Measurements from ENCODE around the gene ITPR1. TPM values are rescaled to one million over a fixed set of nuclear protein-coding genes. Genes with fewer than 3 reads are reported as not detected.

Gene ITPR1
- total and polyA plus RNA-seq, 2 experiments from 2014 or later = 6.8 to 21.0 TPM

- Histone ChIP-seq H3K4me1 (ENCODE audit: insufficient read depth) (peaks cover 6% of the 10 kb centered on the region), H4K20me1 (replicated peaks; ENCODE audit: insufficient read depth) (no peaks in the 10 kb centered on the region), H3F3A (replicated peaks; ENCODE audit: low read depth) (no peaks in the 10 kb centered on the region), H3K79me2 (replicated peaks; ENCODE audit: insufficient read depth) (no peaks in the 10 kb centered on the region), H3K27me3 (ENCODE audit: insufficient read depth) (no peaks in the 10 kb centered on the region), H3K9me2 (ENCODE audit: insufficient read depth) (no peaks in the 10 kb centered on the region), H3K4me3 (no peak overlapping the region), H3K4me2 (no peak overlapping the region), H3K27ac (ENCODE audit: low read depth) (no peak overlapping the region), H3K36me3 (ENCODE audit: insufficient read depth) (no peaks in the 10 kb centered on the region), H2AFZ (no peak overlapping the region)
- Mint-ChIP-seq H3K4me1 (peaks cover 16% of the 10 kb centered on the region), H3K4me3 (no peak overlapping the region), H3K27ac (no peak overlapping the region), H3K36me3 (ENCODE audit: low read depth) (no peaks in the 10 kb centered on the region), H3K27me3 (ENCODE audit: insufficient read depth, low read depth, poor library complexity) (no peaks in the 10 kb centered on the region), H3K9me3 (no peaks in the 10 kb centered on the region)
- DNase-seq (ENCODE audit: low spot score) (no peak), ATAC-seq (no peak)
- TF ChIP-seq, protein P1, sequence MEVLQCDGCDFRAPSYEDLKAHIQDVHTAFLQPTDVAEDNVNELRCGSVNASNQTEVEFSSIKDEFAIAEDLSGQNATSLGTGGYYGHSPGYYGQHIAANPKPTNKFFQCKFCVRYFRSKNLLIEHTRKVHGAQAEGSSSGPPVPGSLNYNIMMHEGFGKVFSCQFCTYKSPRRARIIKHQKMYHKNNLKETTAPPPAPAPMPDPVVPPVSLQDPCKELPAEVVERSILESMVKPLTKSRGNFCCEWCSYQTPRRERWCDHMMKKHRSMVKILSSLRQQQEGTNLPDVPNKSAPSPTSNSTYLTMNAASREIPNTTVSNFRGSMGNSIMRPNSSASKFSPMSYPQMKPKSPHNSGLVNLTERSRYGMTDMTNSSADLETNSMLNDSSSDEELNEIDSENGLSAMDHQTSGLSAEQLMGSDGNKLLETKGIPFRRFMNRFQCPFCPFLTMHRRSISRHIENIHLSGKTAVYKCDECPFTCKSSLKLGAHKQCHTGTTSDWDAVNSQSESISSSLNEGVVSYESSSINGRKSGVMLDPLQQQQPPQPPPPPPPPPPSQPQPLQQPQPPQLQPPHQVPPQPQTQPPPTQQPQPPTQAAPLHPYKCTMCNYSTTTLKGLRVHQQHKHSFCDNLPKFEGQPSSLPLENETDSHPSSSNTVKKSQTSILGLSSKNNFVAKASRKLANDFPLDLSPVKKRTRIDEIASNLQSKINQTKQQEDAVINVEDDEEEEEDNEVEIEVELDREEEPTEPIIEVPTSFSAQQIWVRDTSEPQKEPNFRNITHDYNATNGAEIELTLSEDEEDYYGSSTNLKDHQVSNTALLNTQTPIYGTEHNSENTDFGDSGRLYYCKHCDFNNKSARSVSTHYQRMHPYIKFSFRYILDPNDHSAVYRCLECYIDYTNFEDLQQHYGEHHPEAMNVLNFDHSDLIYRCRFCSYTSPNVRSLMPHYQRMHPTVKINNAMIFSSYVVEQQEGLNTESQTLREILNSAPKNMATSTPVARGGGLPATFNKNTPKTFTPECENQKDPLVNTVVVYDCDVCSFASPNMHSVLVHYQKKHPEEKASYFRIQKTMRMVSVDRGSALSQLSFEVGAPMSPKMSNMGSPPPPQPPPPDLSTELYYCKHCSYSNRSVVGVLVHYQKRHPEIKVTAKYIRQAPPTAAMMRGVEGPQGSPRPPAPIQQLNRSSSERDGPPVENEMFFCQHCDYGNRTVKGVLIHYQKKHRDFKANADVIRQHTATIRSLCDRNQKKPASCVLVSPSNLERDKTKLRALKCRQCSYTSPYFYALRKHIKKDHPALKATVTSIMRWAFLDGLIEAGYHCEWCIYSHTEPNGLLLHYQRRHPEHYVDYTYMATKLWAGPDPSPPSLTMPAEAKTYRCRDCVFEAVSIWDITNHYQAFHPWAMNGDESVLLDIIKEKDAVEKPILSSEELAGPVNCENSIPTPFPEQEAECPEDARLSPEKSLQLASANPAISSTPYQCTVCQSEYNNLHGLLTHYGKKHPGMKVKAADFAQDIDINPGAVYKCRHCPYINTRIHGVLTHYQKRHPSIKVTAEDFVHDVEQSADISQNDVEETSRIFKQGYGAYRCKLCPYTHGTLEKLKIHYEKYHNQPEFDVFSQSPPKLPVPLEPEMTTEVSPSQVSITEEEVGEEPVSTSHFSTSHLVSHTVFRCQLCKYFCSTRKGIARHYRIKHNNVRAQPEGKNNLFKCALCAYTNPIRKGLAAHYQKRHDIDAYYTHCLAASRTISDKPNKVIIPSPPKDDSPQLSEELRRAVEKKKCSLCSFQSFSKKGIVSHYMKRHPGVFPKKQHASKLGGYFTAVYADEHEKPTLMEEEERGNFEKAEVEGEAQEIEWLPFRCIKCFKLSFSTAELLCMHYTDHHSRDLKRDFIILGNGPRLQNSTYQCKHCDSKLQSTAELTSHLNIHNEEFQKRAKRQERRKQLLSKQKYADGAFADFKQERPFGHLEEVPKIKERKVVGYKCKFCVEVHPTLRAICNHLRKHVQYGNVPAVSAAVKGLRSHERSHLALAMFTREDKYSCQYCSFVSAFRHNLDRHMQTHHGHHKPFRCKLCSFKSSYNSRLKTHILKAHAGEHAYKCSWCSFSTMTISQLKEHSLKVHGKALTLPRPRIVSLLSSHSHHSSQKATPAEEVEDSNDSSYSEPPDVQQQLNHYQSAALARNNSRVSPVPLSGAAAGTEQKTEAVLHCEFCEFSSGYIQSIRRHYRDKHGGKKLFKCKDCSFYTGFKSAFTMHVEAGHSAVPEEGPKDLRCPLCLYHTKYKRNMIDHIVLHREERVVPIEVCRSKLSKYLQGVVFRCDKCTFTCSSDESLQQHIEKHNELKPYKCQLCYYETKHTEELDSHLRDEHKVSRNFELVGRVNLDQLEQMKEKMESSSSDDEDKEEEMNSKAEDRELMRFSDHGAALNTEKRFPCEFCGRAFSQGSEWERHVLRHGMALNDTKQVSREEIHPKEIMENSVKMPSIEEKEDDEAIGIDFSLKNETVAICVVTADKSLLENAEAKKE (CRISPR knock-in tag; IDR thresholded peaks at IDR 0.05) = no peak
- TF ChIP-seq ZNF114 (CRISPR knock-in tag; IDR thresholded peaks at IDR 0.05) = no peak
- TF ChIP-seq CREB1 (CRISPR knock-in tag; IDR thresholded peaks at IDR 0.05; ENCODE audit: low read depth) = no peak
- no peak for TF ChIP-seq REST (IDR thresholded peaks at IDR 0.05; ENCODE audit: unreplicated experiment)
- TF ChIP-seq ETS1 (IDR thresholded peaks at IDR 0.05) = no peak
- no peak for TF ChIP-seq EZH2phosphoT487 (IDR thresholded peaks at IDR 0.05; ENCODE audit: unreplicated experiment)
- TF ChIP-seq POLR2AphosphoS5 (IDR thresholded peaks at IDR 0.05; ENCODE audit: low read depth) = no peak
- TF ChIP-seq STAT1 (IDR thresholded peaks at IDR 0.05; ENCODE audit: unreplicated experiment) = no peak
- TF ChIP-seq EZH2 (IDR thresholded peaks at IDR 0.05; ENCODE audit: low read depth, unreplicated experiment) = no peak
- no peak for TF ChIP-seq NANOG (IDR thresholded peaks at IDR 0.05; ENCODE audit: borderline replicate concordance)
- TF ChIP-seq CTCF (conservative IDR thresholded peaks at IDR 0.05; ENCODE audit: low read depth in 2 of 2) = no peak
- TF ChIP-seq JUNB (IDR thresholded peaks at IDR 0.05; ENCODE audit: unreplicated experiment) = no peak
- TF ChIP-seq ZNF331 (CRISPR knock-in tag; IDR thresholded peaks at IDR 0.05; ENCODE audit: low read depth) = no peak
Measured at GRCh38 chr3:4552811-4553210, 59.7 kb downstream of the ITPR1 start.

Data from GM23338 (cell line).